GM18526 (cell line): ENCODE data around the gene GKN1.

ENCODE experiments used
- POLR2A ChIP-seq: IDR thresholded peaks from 3 replicates; pipeline ENCODE4 v1.6.1; 2011; ENCODE audit not compliant: insufficient read length; ENCODE audit errors: extremely low read depth

Gene GKN1

GRCh38 chr2:69013142-69013839 is 38.9 kb downstream of the GKN1 start, which contains the start of gene ANTXR1:
TSS of gene ANTXR1 (plus strand) at chr2:69013179. CDS start at chr2:69013500, 321 bp downstream.
- no peak for TF ChIP-seq POLR2A

DNA sequence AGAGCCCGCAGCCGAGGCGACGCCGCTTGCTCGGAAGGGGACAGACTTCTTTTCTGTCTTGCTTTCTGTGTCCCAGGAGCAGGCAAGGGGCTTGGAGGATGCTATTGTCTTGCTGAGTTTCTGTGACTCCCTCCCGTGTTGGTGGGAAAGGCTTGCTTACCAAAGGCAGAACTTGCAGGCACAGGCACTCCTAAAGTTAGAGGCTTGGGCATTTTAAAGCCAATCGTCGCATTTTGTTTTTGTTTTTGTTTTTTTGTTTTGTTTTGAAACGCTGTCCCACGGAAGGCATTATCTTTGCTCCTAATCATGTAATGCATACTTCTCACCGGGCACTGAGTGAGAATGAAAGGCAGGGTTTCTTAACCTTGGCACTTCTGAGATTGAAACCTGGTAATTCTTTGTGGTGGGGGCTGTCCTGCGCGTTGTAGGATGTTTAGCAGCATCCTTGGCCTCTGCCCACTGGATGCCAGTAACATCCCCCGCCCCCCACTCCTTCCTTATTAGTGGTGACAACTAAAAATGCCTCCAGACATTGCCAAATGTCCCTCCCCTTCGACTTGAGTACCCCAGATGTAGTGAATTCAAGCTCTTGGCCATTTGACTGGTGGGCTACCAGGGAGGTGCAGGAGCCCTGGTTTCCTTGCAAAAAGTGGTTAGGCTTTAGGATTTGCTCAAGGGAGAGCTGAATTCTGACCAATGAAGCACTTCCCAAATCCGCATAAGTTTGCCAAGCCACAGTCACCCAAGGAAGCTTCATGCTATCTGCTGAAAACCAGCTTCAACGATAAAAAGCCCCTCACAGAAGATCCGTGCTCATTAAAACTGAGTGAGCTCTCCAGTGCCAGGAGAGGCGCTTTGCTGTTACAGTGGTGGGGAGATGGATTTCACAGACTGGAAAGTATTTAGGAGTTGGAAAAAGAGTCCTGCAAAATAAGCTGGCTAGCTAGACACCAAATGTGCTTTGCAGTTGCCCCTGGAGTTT is 39.7 kb downstream of the GKN1 start:
- no peak for TF ChIP-seq POLR2A

DNA sequence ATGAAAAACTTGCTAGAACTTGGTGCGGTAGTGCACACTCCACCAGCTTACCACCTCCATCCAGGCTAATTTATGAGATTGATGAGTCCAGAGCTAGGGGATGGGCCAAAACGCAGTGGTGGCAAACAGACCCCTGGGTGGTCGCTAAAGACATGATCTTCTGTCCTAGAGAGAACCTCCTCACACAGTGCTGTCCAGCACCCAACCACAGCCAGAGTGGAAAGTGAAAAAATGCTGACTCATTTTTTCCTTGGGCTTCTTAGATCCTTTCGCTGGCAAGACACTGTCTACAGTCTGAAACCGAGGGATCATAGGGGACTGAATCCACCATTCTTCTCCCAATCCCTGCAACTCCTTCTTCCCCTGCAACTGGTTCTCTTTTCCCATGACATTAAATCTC is 42.6 kb downstream of the GKN1 start:
- no peak for TF ChIP-seq POLR2A

GRCh38 chr2:69017835-69018234 is 43.4 kb downstream of the GKN1 start:
- TF ChIP-seq POLR2A, result no peak

- no peak for TF ChIP-seq POLR2A
These were observed 44.3 kb downstream of the GKN1 start for GRCh38 chr2:69018678-69019095.

DNA sequence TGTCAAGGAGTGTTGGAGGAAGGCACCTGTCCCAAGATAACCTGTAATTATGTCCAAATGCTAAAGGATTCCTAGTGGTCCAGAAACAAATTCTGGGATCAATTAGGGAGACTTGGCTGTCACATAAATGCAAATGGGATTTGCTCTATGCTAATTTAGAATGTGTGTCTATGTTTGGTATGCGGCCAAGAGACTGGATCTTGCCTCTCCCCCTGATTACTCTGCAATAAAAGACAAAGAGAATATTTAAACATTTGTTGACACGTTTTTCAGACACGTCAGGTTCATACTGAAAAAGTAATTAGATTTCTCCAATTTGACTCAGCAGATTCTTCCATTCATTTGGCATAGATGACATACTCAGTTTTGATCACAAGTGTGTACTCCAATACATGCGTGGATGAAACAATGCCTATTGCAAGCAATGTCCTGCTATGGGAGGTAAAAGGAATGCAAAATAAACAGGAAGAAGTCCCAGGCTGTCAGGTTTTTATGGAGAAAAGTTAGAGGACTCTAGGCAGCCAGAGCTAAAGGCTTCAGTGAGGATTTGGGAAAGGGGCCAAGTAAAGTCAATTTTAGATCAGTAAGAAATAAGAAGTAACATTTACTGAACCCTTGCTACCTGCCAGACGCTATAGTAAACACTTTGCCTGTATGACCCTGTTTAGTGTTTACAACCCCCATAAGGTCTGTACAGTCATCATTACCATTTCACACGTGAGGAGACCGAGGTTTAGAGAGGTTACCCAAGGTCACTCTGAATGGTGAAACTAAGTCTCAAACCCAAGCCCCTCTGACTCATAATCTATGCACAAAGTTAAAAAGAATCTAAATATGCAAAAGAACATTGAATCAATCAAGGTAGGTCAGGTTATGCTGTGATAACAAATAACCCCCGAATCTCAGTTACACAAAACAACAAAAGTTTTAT is 46.3 kb downstream of the GKN1 start:
- no peak for TF ChIP-seq POLR2A

- no peak for TF ChIP-seq POLR2A
These were observed 47.3 kb downstream of the GKN1 start for GRCh38 chr2:69021727-69022126.

DNA sequence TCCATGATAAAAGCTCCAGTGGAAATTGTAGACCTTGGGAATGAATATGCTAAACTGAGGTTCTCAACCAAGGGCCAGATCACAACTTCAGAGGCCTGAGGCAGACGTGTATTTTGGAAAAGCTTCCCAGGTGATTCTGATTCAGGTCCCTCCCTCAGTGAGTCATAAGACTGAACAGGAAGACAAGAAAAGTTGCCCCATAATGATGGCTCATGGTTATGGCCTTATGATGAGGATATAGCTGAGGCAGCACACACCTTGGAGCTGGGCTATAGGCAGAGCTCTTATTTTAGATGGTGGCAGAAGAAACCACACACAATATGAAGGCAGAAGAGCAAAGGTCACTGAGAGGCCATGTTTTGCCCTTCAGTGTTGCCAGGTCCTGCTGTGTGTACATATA is 48.1 kb downstream of the GKN1 start:
- TF ChIP-seq POLR2A, result no peak

DNA sequence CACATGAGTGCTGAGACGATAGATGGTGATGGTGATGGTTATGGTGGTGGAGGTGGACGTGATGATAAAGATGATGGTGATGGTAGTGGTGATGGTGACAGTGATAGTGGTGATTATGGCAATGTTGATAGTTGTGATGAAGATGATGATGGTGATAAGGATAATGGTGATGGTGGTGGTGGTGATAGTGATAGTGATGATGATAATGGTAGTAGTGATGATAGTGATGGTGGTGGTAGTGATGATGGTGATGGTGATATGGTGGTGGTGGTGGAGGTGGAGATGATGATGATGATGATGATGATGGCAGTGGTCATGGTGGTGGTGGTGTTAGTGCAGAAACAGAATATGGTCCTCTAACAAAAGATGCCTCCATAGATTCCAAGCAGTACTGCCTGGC is 48.8 kb downstream of the GKN1 start:
- TF ChIP-seq POLR2A, result no peak

DNA sequence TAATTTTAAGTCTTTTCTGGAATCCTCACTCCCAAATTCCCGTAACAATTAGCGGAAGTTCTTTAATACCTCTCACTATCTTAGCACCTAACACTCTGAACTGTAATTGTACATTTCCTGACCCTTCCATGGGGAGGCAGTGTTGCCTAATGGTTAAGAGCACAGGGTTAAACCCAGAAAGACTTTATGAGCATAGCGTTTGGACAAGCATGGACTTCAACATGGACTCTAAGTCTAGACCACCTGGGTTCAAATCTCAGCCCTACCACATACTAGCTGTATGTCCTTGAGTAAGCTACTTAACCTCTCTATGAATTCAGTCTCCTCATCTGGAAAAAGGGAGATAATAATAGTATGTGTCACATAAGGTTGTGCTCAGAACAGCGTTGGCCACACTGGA is 51.6 kb downstream of the GKN1 start:
- TF ChIP-seq POLR2A, result no peak

GRCh38 chr2:69026691-69027459 is 52.4 kb downstream of the GKN1 start:
- TF ChIP-seq POLR2A, result no peak
